Measurements from ENCODE around the gene NPY4R. TPM values are rescaled to one million over a fixed set of nuclear protein-coding genes. Genes with fewer than 3 reads are reported as not detected.
"Not testable (repeated sequence)": the region's sequence is repeated elsewhere in the genome, so short reads cannot be mapped to it uniquely, and the experiment has no call there.

The NPY4R gene
- total RNA-seq, 2 experiments from 2014 or later, result not detected

- H3K4me1 ChIP-seq (ENCODE audit: insufficient read depth, low read length, poor library complexity, severe bottlenecking); H3K9me3 ChIP-seq (ENCODE audit: low read length); BruUV-seq (replicated peaks); H3K4me3 ChIP-seq (ENCODE audit: low read depth, low read length, poor library complexity, severe bottlenecking); H3K4me2 ChIP-seq (ENCODE audit: low read length); H3K27ac ChIP-seq (ENCODE audit: low read depth, low read length, poor library complexity, severe bottlenecking); H2AFZ ChIP-seq (ENCODE audit: low read length); intact Hi-C loops (cut with micrococcal nuclease; ENCODE audit: unreplicated experiment); POLR2A ChIA-PET; H4K20me1 ChIP-seq (ENCODE audit: insufficient read depth, low read length); H3K9me2 ChIP-seq (ENCODE audit: insufficient read depth, low read length); CTCF ChIA-PET (ENCODE audit: unreplicated experiment); H3K36me3 ChIP-seq (ENCODE audit: insufficient read depth, low read length); H3K79me2 ChIP-seq (ENCODE audit: insufficient read depth, low read depth, low read length); DNase-seq (ENCODE audit: low spot score): not testable (repeated sequence)
Observed at GRCh38 chr10:46473758-46474157, 8.0 kb upstream of the NPY4R start.

GRCh38 chr10:46470134-46470533 is 4.4 kb upstream of the NPY4R start:
- CTCF ChIA-PET (ENCODE audit: unreplicated experiment); DNase-seq (ENCODE audit: low spot score); H3K27ac ChIP-seq (ENCODE audit: low read depth, low read length, poor library complexity, severe bottlenecking); H3K79me2 ChIP-seq (ENCODE audit: insufficient read depth, low read depth, low read length); H3K36me3 ChIP-seq (ENCODE audit: insufficient read depth, low read length); H3K9me3 ChIP-seq (ENCODE audit: low read length); H4K20me1 ChIP-seq (ENCODE audit: insufficient read depth, low read length); H3K9me2 ChIP-seq (ENCODE audit: insufficient read depth, low read length); H3K4me2 ChIP-seq (ENCODE audit: low read length); H3K4me1 ChIP-seq (ENCODE audit: insufficient read depth, low read length, poor library complexity, severe bottlenecking); intact Hi-C loops (cut with micrococcal nuclease; ENCODE audit: unreplicated experiment); POLR2A ChIA-PET; BruUV-seq (replicated peaks); H3K4me3 ChIP-seq (ENCODE audit: low read depth, low read length, poor library complexity, severe bottlenecking); H2AFZ ChIP-seq (ENCODE audit: low read length): not testable (repeated sequence)

- BruUV-seq (replicated peaks); H3K4me3 ChIP-seq (ENCODE audit: low read depth, low read length, poor library complexity, severe bottlenecking); H4K20me1 ChIP-seq (ENCODE audit: insufficient read depth, low read length); H3K4me2 ChIP-seq (ENCODE audit: low read length); H3K9me3 ChIP-seq (ENCODE audit: low read length); H2AFZ ChIP-seq (ENCODE audit: low read length); DNase-seq (ENCODE audit: low spot score); H3K9me2 ChIP-seq (ENCODE audit: insufficient read depth, low read length); intact Hi-C loops (cut with micrococcal nuclease; ENCODE audit: unreplicated experiment); H3K27ac ChIP-seq (ENCODE audit: low read depth, low read length, poor library complexity, severe bottlenecking); POLR2A ChIA-PET; H3K4me1 ChIP-seq (ENCODE audit: insufficient read depth, low read length, poor library complexity, severe bottlenecking); H3K79me2 ChIP-seq (ENCODE audit: insufficient read depth, low read depth, low read length); CTCF ChIA-PET (ENCODE audit: unreplicated experiment); H3K36me3 ChIP-seq (ENCODE audit: insufficient read depth, low read length): not testable (repeated sequence)
- TF ChIP-seq CTCF (conservative IDR thresholded peaks at IDR 0.05; ENCODE audit: low read length), result 0 out of 2 replicates have a peak, but pooled peaks have one; percentile 21
Observed at GRCh38 chr10:46468119-46468809, 2.5 kb upstream of the NPY4R start.

GRCh38 chr10:46463608-46464007 is 2.1 kb downstream of the NPY4R start:
- H3K4me1 ChIP-seq (ENCODE audit: insufficient read depth, low read length, poor library complexity, severe bottlenecking); H2AFZ ChIP-seq (ENCODE audit: low read length); POLR2A ChIA-PET; CTCF ChIA-PET (ENCODE audit: unreplicated experiment); H3K9me3 ChIP-seq (ENCODE audit: low read length); DNase-seq (ENCODE audit: low spot score); H3K4me3 ChIP-seq (ENCODE audit: low read depth, low read length, poor library complexity, severe bottlenecking); H3K4me2 ChIP-seq (ENCODE audit: low read length); H4K20me1 ChIP-seq (ENCODE audit: insufficient read depth, low read length); H3K79me2 ChIP-seq (ENCODE audit: insufficient read depth, low read depth, low read length); H3K27ac ChIP-seq (ENCODE audit: low read depth, low read length, poor library complexity, severe bottlenecking); BruUV-seq (replicated peaks); H3K36me3 ChIP-seq (ENCODE audit: insufficient read depth, low read length); H3K9me2 ChIP-seq (ENCODE audit: insufficient read depth, low read length); intact Hi-C loops (cut with micrococcal nuclease; ENCODE audit: unreplicated experiment): not testable (repeated sequence)

GRCh38 chr10:46462276-46462675 is 3.5 kb downstream of the NPY4R start:
- H3K9me3 ChIP-seq (ENCODE audit: low read length); intact Hi-C loops (cut with micrococcal nuclease; ENCODE audit: unreplicated experiment); DNase-seq (ENCODE audit: low spot score); H3K4me2 ChIP-seq (ENCODE audit: low read length); H3K4me3 ChIP-seq (ENCODE audit: low read depth, low read length, poor library complexity, severe bottlenecking); POLR2A ChIA-PET; CTCF ChIA-PET (ENCODE audit: unreplicated experiment); H4K20me1 ChIP-seq (ENCODE audit: insufficient read depth, low read length); BruUV-seq (replicated peaks); H2AFZ ChIP-seq (ENCODE audit: low read length); H3K4me1 ChIP-seq (ENCODE audit: insufficient read depth, low read length, poor library complexity, severe bottlenecking); H3K27ac ChIP-seq (ENCODE audit: low read depth, low read length, poor library complexity, severe bottlenecking); H3K79me2 ChIP-seq (ENCODE audit: insufficient read depth, low read depth, low read length); H3K9me2 ChIP-seq (ENCODE audit: insufficient read depth, low read length); H3K36me3 ChIP-seq (ENCODE audit: insufficient read depth, low read length): not testable (repeated sequence)

- H4K20me1 ChIP-seq (ENCODE audit: insufficient read depth, low read length); H2AFZ ChIP-seq (ENCODE audit: low read length); CTCF ChIA-PET (ENCODE audit: unreplicated experiment); intact Hi-C loops (cut with micrococcal nuclease; ENCODE audit: unreplicated experiment); H3K79me2 ChIP-seq (ENCODE audit: insufficient read depth, low read depth, low read length); H3K9me2 ChIP-seq (ENCODE audit: insufficient read depth, low read length); BruUV-seq (replicated peaks); H3K27ac ChIP-seq (ENCODE audit: low read depth, low read length, poor library complexity, severe bottlenecking); DNase-seq (ENCODE audit: low spot score); H3K4me3 ChIP-seq (ENCODE audit: low read depth, low read length, poor library complexity, severe bottlenecking); H3K9me3 ChIP-seq (ENCODE audit: low read length); H3K36me3 ChIP-seq (ENCODE audit: insufficient read depth, low read length); H3K4me2 ChIP-seq (ENCODE audit: low read length); H3K4me1 ChIP-seq (ENCODE audit: insufficient read depth, low read length, poor library complexity, severe bottlenecking); POLR2A ChIA-PET: not testable (repeated sequence)
Observed at GRCh38 chr10:46459579-46459978, 6.2 kb downstream of the NPY4R start.

Measured in OCI-LY7 (cell line).